ENCODE measurements around the gene CLDN20.
"Not testable (repeated sequence)": the region's sequence is repeated elsewhere in the genome, so short reads cannot be mapped to it uniquely, and the experiment has no call there.

CLDN20 gene

GRCh38 chr6:155263373-155264063 lies at the start of gene CLDN20:
TSS of gene CLDN20 (plus strand) at chr6:155264013. CDS start at chr6:155275720, 11,707 bp downstream.
- DNase-seq (ENCODE audit: low read depth) = no peak

DNA sequence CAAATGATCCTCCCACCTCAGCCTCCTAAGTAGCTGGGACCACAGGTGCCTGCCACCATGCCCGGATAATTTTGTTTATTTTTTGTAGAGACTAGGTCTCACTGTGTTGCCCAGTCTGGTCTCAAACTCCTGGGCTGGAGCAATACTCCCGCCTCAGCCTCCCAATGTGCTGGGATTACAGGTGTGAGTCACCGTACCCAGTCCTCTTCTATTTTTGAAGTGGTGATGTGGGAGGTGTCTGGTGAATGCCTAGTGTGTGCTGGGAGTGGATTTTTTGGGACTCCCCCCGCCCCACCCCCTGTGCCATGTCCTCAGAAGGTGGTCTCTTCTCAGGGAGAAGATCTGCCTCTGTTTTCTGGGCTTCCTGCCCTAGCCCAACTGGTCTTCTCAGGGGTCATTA lies 47.9 kb upstream of the CLDN20 start:
- no peak for DNase-seq (ENCODE audit: low read depth)

- no peak for DNase-seq (ENCODE audit: low read depth)
These were observed 47.3 kb upstream of the CLDN20 start for GRCh38 chr6:155216312-155217046.

DNA sequence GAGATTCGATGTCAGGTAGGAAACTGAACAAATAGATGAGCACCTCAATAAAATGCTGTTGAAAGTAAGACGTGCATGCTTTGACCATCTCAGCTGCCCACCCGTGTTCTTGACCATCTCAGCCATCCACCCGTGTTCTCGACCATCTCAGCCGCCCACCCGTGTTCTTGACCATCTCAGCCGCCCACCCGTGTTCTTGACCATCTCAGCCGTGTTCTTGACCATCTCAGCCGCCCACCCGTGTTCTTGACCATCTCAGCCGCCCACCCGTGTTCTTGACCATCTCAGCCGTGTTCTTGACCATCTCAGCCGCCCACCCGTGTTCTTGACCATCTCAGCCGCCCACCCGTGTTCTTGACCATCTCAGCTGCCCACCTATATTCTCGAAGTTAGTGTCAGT lies 45.1 kb upstream of the CLDN20 start:
- DNase-seq (ENCODE audit: low read depth) = not testable (repeated sequence)

DNA sequence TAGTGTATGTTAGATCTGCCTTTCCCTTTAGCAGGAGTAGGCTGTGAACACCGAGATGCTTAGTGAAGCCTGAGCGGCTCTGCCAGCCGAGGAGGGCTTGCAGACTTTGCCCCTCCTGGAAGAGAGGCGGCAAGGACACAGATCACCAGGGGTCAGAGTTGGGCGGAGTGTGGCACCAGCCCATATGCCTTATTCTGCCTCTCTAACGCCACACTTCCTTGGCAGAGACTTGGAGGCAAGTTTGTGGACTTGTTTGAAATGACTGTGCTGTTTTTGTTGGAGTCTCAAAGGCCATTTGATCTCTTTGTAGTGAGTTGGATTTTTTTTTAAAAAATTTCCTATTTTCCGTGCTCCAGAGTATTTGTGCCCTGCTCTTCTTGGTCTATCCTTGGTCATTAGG lies 44.5 kb upstream of the CLDN20 start:
- DNase-seq (ENCODE audit: low read depth) = no peak

DNA sequence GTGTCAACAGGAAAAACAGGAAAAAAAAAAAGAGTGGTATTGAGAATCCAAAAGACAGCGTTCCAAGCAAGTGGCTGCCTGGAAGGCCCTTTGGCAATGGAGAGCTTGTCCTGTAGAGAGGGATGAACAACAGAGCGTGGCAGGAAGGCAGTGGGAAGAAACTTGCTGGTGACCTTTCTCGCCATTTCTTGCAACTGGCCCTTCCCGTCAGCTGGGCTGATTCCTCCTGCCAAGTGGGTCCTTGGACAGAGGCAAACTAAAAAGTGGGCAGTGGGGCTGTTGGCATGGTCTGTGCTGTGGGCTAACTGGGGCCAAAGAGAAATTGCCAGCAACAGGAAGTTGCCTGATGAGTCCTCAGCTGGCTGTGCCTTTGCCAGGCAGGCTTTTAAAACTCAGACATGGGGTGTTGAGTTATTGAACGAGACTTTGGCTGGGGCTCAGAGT lies 43.9 kb upstream of the CLDN20 start:
- DNase-seq (ENCODE audit: low read depth) = no peak

DNA sequence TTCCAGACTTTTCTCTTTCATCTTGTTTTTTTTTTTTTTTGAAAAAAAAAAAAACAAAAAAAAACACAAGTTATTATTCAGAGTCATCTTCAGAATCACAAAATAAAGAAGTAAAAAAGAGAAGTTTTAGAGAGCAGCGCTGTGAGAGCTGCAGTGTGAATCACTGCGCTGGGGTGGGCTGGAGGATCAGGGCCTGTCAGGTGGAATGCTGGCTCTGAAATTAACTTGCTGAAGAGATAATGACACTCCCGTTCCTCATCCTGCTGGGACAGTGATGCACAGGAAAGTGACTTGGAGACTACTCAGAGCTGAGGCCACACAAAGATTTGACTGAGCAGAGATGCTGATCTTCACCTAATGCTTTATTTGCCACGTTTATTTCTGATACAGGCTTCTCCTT lies 42.7 kb upstream of the CLDN20 start:
- no peak for DNase-seq (ENCODE audit: low read depth)

- DNase-seq (ENCODE audit: low read depth) = no peak
These were observed 41.3 kb upstream of the CLDN20 start for GRCh38 chr6:155222506-155222905.

GRCh38 chr6:155223646-155224451 lies 40.0 kb upstream of the CLDN20 start:
- DNase-seq (ENCODE audit: low read depth) = peak; percentile 98

DNA sequence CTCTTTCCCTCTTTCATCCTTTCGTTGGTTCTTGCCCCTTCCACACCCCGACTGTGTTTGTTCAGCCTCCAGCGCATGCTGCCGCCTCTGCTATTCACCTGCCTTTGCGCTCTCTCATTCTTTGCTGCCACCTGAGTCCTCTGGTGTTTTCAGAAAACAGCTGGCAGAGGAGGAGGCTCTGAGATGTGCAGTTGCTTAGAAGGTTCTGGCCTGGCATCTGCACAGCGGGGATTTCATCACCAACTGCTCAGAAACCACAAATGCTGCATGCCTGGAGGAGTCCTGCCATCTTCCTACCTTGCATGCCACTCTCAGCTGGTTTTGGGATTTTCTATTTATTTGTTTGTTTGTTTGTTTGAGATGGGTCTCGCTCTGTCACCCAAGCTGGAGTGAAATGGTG lies 39.2 kb upstream of the CLDN20 start:
- no peak for DNase-seq (ENCODE audit: low read depth)

- no peak for DNase-seq (ENCODE audit: low read depth)
These were observed 36.8 kb upstream of the CLDN20 start for GRCh38 chr6:155227046-155227445.

GRCh38 chr6:155228546-155229166 lies 35.2 kb upstream of the CLDN20 start:
- DNase-seq (ENCODE audit: low read depth) = no peak

DNA sequence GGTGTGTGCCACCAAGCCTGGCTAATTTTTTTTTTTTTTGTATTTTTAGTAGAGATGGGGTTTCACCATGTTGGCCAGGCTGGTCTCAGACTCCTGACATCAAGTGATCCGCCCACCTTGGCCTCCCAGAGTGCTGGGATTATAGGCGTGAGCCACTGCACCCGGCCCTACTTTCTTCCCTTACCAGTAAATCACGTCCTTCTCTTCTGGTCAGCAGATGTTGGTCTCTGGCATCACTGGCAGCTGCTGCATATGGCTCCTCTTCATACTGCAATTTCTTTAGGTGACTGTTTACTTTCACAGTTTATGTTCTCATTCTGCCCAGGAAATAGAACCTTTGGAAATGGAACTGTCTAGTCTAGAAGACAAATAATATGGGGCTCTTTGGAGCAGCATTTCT lies 32.8 kb upstream of the CLDN20 start:
- not testable (repeated sequence) for DNase-seq (ENCODE audit: low read depth)

DNA sequence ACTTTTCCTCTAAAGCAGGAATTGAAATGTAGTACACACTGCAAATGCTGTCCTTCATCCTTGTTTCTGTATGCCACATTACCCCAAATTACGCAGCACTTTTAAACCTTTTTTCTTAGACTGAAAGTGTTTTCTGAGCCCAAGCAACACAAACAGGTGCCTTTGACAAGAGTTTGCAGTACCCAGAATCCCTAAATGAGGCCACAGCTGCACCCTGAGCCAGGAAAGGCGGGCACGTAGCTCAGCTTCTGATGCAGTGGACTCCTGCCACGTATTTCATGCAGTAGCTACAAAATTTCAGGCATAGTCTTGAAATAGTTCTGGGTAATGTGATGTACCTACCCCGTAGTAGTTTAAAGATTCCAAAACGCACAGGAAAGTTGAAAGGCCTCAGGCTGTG lies 31.0 kb upstream of the CLDN20 start:
- no peak for DNase-seq (ENCODE audit: low read depth)

GRCh38 chr6:155234167-155234566 lies 29.6 kb upstream of the CLDN20 start:
- peak; percentile 17 for DNase-seq (ENCODE audit: low read depth)

GRCh38 chr6:155234687-155235086 lies 29.1 kb upstream of the CLDN20 start:
- no peak for DNase-seq (ENCODE audit: low read depth)

DNA sequence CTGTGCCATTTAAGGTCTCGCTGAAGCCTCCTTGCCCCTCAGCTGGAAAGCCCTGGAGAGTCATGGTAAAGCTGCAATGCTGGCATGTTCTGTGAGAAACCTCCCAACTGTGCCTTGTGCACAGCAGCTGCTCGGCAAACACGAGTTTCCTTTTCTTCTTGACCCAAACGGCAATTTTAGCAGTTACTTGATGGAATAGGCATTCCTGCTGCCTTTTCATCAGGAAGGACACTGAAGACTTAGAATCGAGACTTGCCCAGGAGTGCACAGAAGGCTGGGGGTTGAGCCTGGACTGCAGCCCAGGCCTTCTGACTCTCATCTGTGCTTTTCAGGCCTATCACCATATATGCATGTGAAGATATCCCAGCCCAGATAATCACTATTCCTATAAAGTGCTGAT lies 28.7 kb upstream of the CLDN20 start:
- peak; percentile 7 for DNase-seq (ENCODE audit: low read depth)

- DNase-seq (ENCODE audit: low read depth) = no peak
These were observed 26.2 kb upstream of the CLDN20 start for GRCh38 chr6:155237613-155238012.

DNA sequence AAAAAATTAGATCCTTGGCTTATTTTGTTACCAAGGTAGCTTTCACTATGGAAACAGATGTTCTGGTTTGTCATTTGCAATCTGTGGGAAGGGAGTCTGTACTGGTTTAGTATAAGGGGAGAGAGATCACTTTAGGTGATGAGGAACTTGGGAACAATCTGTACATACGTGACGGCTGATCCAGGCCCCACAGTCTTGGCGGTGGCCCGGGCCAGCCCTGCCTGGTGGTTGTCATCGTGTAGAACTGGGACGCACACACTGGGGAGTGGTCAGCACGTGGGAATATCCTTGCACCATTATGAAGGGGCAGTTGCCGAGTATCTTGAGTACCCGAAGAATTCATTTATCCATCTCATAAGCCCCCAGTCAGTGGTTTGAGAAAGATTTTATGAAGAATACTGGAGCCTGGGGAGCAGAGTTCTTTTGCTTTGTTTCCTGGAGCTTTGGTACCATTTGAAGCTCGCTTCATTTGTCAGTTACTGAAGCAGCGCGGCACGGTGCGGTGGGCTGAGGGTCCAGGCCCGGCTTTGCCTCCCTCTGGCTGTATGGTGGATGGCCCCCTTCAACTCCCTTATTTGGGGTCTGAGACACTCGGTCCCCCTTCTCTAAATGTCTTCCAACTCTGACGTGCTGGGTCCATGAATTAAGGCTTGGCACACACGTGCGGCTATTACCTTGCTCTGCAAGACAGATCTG lies 22.8 kb upstream of the CLDN20 start:
- no peak for DNase-seq (ENCODE audit: low read depth)

DNA sequence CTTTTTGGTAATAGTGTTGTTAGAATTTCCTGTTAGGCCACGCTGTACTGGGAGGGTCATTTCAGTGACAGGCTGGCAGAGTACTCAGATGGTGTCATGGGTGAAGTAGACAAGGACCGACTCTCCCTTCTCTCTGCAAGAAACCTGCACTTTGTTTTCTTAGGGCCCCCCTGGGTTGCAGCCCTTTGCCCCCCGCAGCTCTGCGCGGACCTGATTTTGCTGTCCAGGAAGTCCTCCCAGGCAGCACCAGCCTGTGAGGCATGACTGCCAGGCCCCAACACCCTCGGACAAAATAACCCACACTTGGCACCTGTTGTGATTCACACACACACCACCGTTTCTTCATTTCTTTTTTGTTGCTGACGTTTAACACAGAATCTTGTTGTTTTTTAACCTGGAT lies 21.8 kb upstream of the CLDN20 start:
- DNase-seq (ENCODE audit: low read depth) = no peak

DNA sequence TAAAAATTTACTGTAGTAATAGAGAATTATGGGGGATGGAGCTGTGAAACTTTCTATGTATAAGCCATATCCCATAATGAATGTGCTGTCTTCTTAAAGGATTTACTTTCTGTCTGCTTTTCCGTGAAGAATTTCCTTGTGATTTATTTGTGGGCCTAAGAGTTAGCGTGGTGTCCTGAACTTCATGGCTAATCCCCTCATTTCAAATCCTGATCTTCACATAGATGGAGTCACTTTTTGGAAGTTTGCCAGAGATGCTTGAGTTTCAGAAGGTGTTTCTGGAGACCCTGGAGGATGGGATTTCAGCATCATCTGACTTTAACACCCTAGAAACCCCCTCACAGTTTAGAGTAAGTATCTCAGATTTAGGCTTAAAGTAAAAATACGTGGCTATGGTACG lies 19.4 kb upstream of the CLDN20 start:
- DNase-seq (ENCODE audit: low read depth) = no peak

GRCh38 chr6:155245193-155245592 lies 18.6 kb upstream of the CLDN20 start:
- no peak for DNase-seq (ENCODE audit: low read depth)
